Trophoblast cell (in vitro differentiated cells and primary cell): Measurements from ENCODE around the gene APOL2.
"Not testable (repeated sequence)": the region's sequence is repeated elsewhere in the genome, so short reads cannot be mapped to it uniquely, and the experiment has no call there.

Experiments
- DNase-seq, 2 donors: peaks; one replicate each; pipeline ENCODE4 v3.0.0-alpha.2; 2016
- H2AFZ ChIP-seq: 2 replicates; pipeline ENCODE4 v1.6.1; 2013; ENCODE audit warnings: low read length, moderate library complexity, mild to moderate bottlenecking; ENCODE audit not compliant: insufficient read depth, poor library complexity
- H2AK5ac ChIP-seq: 2 replicates; pipeline ENCODE4 v1.6.1; 2013; ENCODE audit warnings: mild to moderate bottlenecking, low read length
- H2BK120ac ChIP-seq: 2 replicates; pipeline ENCODE4 v1.6.1; 2013; ENCODE audit warnings: low read length, mild to moderate bottlenecking, moderate library complexity; ENCODE audit not compliant: insufficient read depth, poor library complexity
- H2BK12ac ChIP-seq: 2 replicates; pipeline ENCODE4 v1.6.1; 2013; ENCODE audit warnings: mild to moderate bottlenecking, low read length, moderate library complexity
- H2BK5ac ChIP-seq: 2 replicates; pipeline ENCODE4 v1.6.1; 2013; ENCODE audit warnings: low read length, low read depth, moderate library complexity, mild to moderate bottlenecking; ENCODE audit not compliant: poor library complexity
- H3K14ac ChIP-seq: 2 replicates; pipeline ENCODE4 v1.6.1; 2013; ENCODE audit warnings: mild to moderate bottlenecking, low read length
- H3K18ac ChIP-seq: 2 replicates; pipeline ENCODE4 v1.6.1; 2013; ENCODE audit warnings: mild to moderate bottlenecking, low read length
- H3K23ac ChIP-seq: 2 replicates; pipeline ENCODE4 v1.6.1; 2013; ENCODE audit warnings: low read length
- H3K27ac ChIP-seq: 2 replicates; pipeline ENCODE4 v1.5.1; 2013; ENCODE audit warnings: low read depth, mild to moderate bottlenecking, inconsistent platforms, low read length, moderate library complexity
- H3K27me3 ChIP-seq: 2 replicates; pipeline ENCODE4 v1.6.1; 2013; ENCODE audit warnings: inconsistent platforms, mild to moderate bottlenecking, low read length, moderate library complexity; ENCODE audit not compliant: insufficient read depth
- H3K36me3 ChIP-seq, 2 experiments: 1 replicate in 1 of 2; 2 replicates in 1 of 2; pipeline ENCODE4 v1.6.1; 2013; ENCODE audit warnings: low read length in 2 of 2, mild to moderate bottlenecking in 2 of 2, moderate library complexity in 1 of 2; ENCODE audit not compliant: insufficient read depth in 2 of 2, control insufficient read depth in 1 of 2
- H3K4ac ChIP-seq: 2 replicates; pipeline ENCODE4 v1.6.1; 2013; ENCODE audit warnings: low read depth, mild to moderate bottlenecking, low read length, moderate library complexity
- H3K4me1 ChIP-seq, 2 experiments: 1 replicate in 1 of 2; 2 replicates in 1 of 2; pipeline ENCODE4 v1.6.1; 2013; ENCODE audit warnings: low read length in 2 of 2, mild to moderate bottlenecking in 2 of 2, moderate library complexity in 1 of 2; ENCODE audit not compliant: insufficient read depth in 2 of 2, control insufficient read depth in 1 of 2
- H3K4me2 ChIP-seq: 2 replicates; pipeline ENCODE4 v1.6.1; 2013; ENCODE audit warnings: inconsistent platforms, mild to moderate bottlenecking, low read length, moderate library complexity
- H3K4me3 ChIP-seq: 2 replicates; pipeline ENCODE4 v1.5.1; 2013; ENCODE audit warnings: mild to moderate bottlenecking, low read depth, low read length, inconsistent platforms
- H3K79me1 ChIP-seq: one replicate; pipeline ENCODE4 v1.6.1; 2013; ENCODE audit warnings: low read length
- H3K79me2 ChIP-seq: 2 replicates; pipeline ENCODE4 v1.6.1; 2013; ENCODE audit warnings: low read length, mild to moderate bottlenecking; ENCODE audit not compliant: control insufficient read depth, insufficient read depth, poor library complexity
- H3K9ac ChIP-seq: 2 replicates; pipeline ENCODE4 v1.6.1; 2013; ENCODE audit warnings: mild to moderate bottlenecking, low read length
- H3K9me3 ChIP-seq: 2 replicates; pipeline ENCODE4 v1.6.1; 2013; ENCODE audit warnings: low read depth, mild to moderate bottlenecking, control low read depth, inconsistent platforms, low read length; ENCODE audit not compliant: insufficient read depth
- H4K12ac ChIP-seq: 2 replicates; pipeline ENCODE4 v1.6.1; 2013; ENCODE audit warnings: low read depth, mild to moderate bottlenecking, low read length, moderate library complexity
- H4K8ac ChIP-seq: 2 replicates; pipeline ENCODE4 v1.6.1; 2013; ENCODE audit warnings: low read depth, mild to moderate bottlenecking, low read length, moderate library complexity
- H4K91ac ChIP-seq: one replicate; pipeline ENCODE4 v1.6.1; 2013; ENCODE audit warnings: low read depth, mild to moderate bottlenecking, low read length, moderate library complexity
- WGBS: extraction: QIAGEN DNeasy Blood & Tissue Kit; methylation state at CpG from one replicate; pipeline ENCODE4 v1.1.7; 2013; ENCODE audit warnings: missing lambda C conversion rate; ENCODE audit not compliant: insufficient read length, insufficient coverage; ENCODE audit errors: extremely low coverage; 5-methylcytosine and 5-hydroxymethylcytosine counted together

APOL2 gene

DNA sequence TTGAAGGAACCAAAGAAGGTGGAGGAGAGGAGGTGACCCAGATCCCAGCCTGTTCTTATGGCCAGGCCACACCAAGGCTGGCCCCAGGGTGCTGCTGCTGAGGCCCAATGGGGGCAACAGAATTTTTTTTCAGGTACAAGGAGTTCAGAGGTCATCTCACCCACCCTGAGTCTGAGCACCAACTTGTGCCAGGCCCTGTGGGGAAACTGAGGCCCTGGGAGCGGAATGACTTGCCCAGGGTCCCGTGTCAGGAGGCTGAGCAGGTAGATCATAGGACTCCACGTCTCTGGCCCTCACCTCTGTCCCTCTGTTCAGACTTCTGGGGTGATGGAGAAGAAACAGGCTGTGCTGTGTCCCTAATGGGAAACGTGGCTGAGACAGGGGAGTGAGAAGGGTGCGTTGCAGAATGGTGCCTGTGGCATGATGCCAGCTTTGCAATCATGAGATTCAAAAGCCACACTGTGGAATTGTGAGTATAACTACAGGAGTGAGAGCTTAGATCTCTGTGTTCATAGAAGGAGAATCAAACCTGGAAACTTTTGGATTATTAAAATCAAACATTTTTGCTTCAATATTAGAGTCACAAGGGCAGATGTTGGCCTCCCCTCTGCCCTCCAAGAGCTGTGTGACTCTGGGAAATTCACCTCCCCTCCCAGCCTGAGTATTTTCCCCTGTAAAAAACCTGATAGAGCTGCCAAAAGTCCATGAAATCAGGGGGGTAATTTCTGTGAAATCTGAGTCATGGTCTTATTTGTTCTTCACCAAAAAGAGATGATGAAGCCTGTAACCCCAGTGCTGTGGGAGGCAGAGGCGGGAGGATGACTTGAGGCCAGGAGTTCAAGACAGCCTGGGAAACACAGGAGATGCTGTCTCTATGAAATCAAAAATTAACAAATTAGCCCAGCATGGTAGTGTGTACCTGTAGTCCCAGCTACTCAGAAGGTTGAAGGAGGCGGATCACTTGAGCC is 14.5 kb upstream of the APOL2 start:
- Histone ChIP-seq H3K4me2 (no peak overlapping the region), H2BK12ac (no peak overlapping the region), H3K4ac (no peak overlapping the region), H3K27me3 (no peaks in the 10 kb centered on the region), H3K36me3 (no peaks in the 10 kb centered on the region), H3K9me3 (no peaks in the 10 kb centered on the region), H3K9ac (no peak overlapping the region), H2BK5ac (no peak overlapping the region), H3K18ac (no peak overlapping the region), H4K8ac (no peak overlapping the region), H2AK5ac (no peak overlapping the region), H4K91ac (no peak overlapping the region), H2BK120ac (no peak overlapping the region), H2AFZ (no peak overlapping the region), H3K4me1 (peaks cover 0 to 2% of the 10 kb centered on the region in 2 experiments), H3K27ac (no peak overlapping the region), H3K4me3 (no peak overlapping the region), H3K79me1 (no peaks in the 10 kb centered on the region), H3K14ac (no peak overlapping the region), H3K79me2 (no peaks in the 10 kb centered on the region), H3K23ac (no peak overlapping the region), H4K12ac (no peak overlapping the region)
- no CpG with 5 or more reads among the region's 7 CpGs for WGBS
- no peak for DNase-seq

DNA sequence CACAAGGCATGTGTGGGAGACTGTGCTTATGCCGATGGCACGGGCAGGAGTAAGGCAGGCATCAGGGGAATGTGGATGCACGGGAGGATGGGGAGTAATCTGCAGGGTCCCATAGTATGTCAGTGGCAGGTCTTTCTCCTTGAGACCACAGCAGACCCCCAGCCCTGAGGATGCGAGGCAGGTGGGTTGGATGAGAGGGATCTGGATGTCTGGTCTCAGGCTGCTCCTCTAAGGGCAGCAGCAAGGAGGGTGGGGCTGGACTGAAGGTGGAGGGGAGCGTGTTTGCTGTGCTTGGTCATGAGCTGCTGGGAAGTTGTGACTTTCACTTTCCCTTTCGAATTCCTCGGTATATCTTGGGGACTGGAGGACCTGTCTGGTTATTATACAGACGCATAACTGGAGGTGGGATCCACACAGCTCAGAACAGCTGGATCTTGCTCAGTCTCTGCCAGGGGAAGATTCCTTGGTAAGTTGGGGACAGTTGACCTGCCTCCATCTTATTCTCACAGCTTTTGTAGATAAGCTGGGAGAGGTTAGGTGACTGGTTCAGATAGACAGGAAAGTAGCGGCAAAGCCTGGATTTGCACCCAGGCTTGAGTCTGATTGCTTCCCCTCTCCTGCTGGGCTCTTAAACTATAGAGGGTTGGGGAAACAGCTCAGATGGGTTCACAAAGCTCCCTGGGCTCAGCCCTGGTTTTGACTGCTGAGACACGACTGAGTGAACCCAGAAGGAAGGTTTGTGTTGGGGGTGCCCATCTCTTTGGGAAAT is 13.6 kb upstream of the APOL2 start, which contains the start of gene APOL1:
Gene APOL1 (plus strand): TSS at position 380 of the 769 bp plus-strand sequence. CDS start 1,823 bp downstream, outside the sequence.
- H3K18ac ChIP-seq: no peak within 1 kb of the TSS
- H3K36me3 ChIP-seq: no peaks in the 10 kb centered on the region
- no peak within 1 kb of the TSS for H2BK12ac ChIP-seq
- H4K8ac ChIP-seq: no peak within 1 kb of the TSS
- H4K12ac ChIP-seq: no peak within 1 kb of the TSS
- H3K79me2 ChIP-seq: no peaks in the 10 kb centered on the region
- H2BK5ac ChIP-seq: no peak within 1 kb of the TSS
- no peak within 1 kb of the TSS for H3K23ac ChIP-seq
- no peak within 1 kb of the TSS for H2AK5ac ChIP-seq
- H3K79me1 ChIP-seq: no peaks in the 10 kb centered on the region
- no CpG with 5 or more reads among the region's 10 CpGs for WGBS
- H2AFZ ChIP-seq: no peak within 1 kb of the TSS
- H3K27ac ChIP-seq: no peak within 1 kb of the TSS
- H4K91ac ChIP-seq: no peak within 1 kb of the TSS
- peak within 1 kb of the TSS; percentile 59 for H3K9ac ChIP-seq
- H2BK120ac ChIP-seq: no peak within 1 kb of the TSS
- no peaks in the 10 kb centered on the region for H3K4me1 ChIP-seq
- no peak within 1 kb of the TSS for H3K14ac ChIP-seq
- H3K9me3 ChIP-seq: peaks cover 5% of the 10 kb centered on the region
- DNase-seq: peak; percentile 42 to 74
- H3K27me3 ChIP-seq: no peaks in the 10 kb centered on the region
- H3K4me2 ChIP-seq: no peak within 1 kb of the TSS
- H3K4me3 ChIP-seq: no peak within 1 kb of the TSS
- H3K4ac ChIP-seq: no peak within 1 kb of the TSS

DNA sequence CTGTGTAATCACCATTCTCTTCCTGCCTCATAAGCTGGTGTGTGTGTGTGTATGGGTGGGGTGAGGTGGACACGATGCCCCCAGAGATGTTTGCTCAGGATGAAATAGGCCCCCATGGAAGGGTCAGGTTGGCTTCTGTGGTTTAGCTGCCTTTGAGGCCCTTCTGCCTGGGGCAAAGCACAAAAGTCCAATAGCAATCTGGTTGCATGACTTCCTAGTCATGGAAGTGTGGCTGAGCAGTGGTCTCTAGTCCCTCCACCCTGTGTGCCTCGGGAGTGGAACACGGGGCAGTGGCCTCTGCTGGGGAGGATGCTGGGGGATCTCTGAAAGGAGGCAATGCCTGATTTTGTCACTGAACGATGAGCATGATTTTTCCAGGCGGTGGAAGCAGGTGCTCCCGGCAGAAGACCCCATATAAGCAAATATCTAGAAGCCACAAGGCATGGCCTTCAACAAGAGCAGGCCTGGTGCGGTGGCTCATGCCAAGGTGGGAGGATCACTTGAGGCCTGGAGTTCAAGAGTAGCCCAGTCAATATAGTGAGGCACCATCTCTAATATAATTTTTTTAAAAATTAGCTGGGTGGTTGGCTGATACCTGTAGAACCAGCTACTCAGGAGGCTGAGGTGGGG is 12.8 kb upstream of the APOL2 start:
- H3K79me2 ChIP-seq, H3K9ac ChIP-seq, H3K4me3 ChIP-seq, H2AK5ac ChIP-seq, DNase-seq, H3K4ac ChIP-seq, H3K4me1 ChIP-seq, H3K27me3 ChIP-seq, H3K18ac ChIP-seq, H3K4me2 ChIP-seq, H3K14ac ChIP-seq, H3K79me1 ChIP-seq, H4K91ac ChIP-seq, H2AFZ ChIP-seq, H3K36me3 ChIP-seq, H2BK12ac ChIP-seq, H4K12ac ChIP-seq, H2BK120ac ChIP-seq, H2BK5ac ChIP-seq, H3K23ac ChIP-seq, H4K8ac ChIP-seq, H3K27ac ChIP-seq, H3K9me3 ChIP-seq: not testable (repeated sequence)
- WGBS: no CpG with 5 or more reads among the region's 7 CpGs

GRCh38 chr22:36250292-36250960 is 11.1 kb upstream of the APOL2 start:
- not testable (repeated sequence) for H3K14ac ChIP-seq, H3K79me1 ChIP-seq, H3K4ac ChIP-seq, H3K9ac ChIP-seq, H3K79me2 ChIP-seq, H3K23ac ChIP-seq, H3K9me3 ChIP-seq, H2BK120ac ChIP-seq, H2AK5ac ChIP-seq, H3K27me3 ChIP-seq, H2BK5ac ChIP-seq, H3K36me3 ChIP-seq, H3K27ac ChIP-seq, H2AFZ ChIP-seq, DNase-seq, H3K4me2 ChIP-seq, H3K4me1 ChIP-seq, H4K12ac ChIP-seq, H2BK12ac ChIP-seq, H3K4me3 ChIP-seq, H4K8ac ChIP-seq, H4K91ac ChIP-seq, H3K18ac ChIP-seq
- no CpG with 5 or more reads among the region's 24 CpGs for WGBS
